K562 (cell line): ENCODE measurements around the gene CDCP2. TPM values are rescaled to one million over a fixed set of nuclear protein-coding genes. Genes with fewer than 3 reads are reported as not detected.

ENCODE experiments used
- ATAC-seq: fragments of 200-7000 bp; cut with Tn5 transposase; 3 replicates; pipeline ENCODE4 v1.9.1; 2020; ENCODE audit warnings: moderate library complexity
- BruUV-seq: library from RNA; stranded (reverse); fragments of 400-500 nt; replicated peaks from 2 replicates; lab custom pipeline; 2021; lab: Mats Ljungman, UMichigan
- CTCF ChIA-PET: fragments of 300-600 bp; formaldehyde crosslinking; extraction: SDS; loops from one replicate; lab custom pipeline; 2021; ENCODE audit warnings: low intra/inter-chr PET ratio; lab: Yijun Ruan, JAX
- POLR2A ChIA-PET: fragments of 300-600, 350-650 bp; sonication (Branson Sonifier 250); formaldehyde crosslinking; extraction: SDS; loops from one replicate; lab custom pipeline; 2021; ENCODE audit warnings: antibody characterized with exemption, inconsistent platforms; lab: Yijun Ruan, JAX
- DNase-seq, 4 experiments: peaks; one replicate each; pipeline versions ENCODE4 v3.0.0 to v3.0.0-alpha.2; 2011 to 2018; ENCODE audit warnings: low spot score in 3 of 4, mixed read lengths in 3 of 4; ENCODE audit errors: extremely low read depth in 1 of 4
- FAIRE-seq: peaks from 2 replicates; lab custom pipeline; 2011; peaks lifted over from hg19 to GRCh38; lab: Jason Lieb, UNC
- H2AFZ ChIP-seq: 2 replicates; pipeline ENCODE4 v1.6.0; 2011; ENCODE audit warnings: low read depth, low read length, control low read depth, inconsistent platforms
- H3K27ac ChIP-seq: fragments of 200-600 bp; 3 replicates; pipeline ENCODE4 v1.8.0; 2011; ENCODE audit warnings: low read depth, mild to moderate bottlenecking, control low read depth, inconsistent platforms, low read length, moderate library complexity, mixed read lengths; ENCODE audit errors: extremely low read depth
- H3K27me3 ChIP-seq, 2 experiments: fragments of 300-600 bp in 1 of 2; 2 replicates in 1 of 2; 3 replicates in 1 of 2; pipeline versions ENCODE4 v1.6.0 to v1.8.0; 2011; ENCODE audit warnings: inconsistent platforms in 2 of 2, low read length in 2 of 2, mild to moderate bottlenecking in 1 of 2, mixed read lengths in 1 of 2, moderate library complexity in 1 of 2; ENCODE audit not compliant: control insufficient read depth in 2 of 2, insufficient read depth in 2 of 2
- H3K36me3 ChIP-seq: fragments of 300-600 bp; 3 replicates; pipeline ENCODE4 v1.8.0; 2011; ENCODE audit warnings: mild to moderate bottlenecking, low read length, inconsistent platforms; ENCODE audit not compliant: control insufficient read depth, insufficient read depth
- H3K4me1 ChIP-seq, 2 experiments: fragments of 200-600 bp in 1 of 2; replicated peaks in 1 of 2; 2 replicates in 1 of 2; 3 replicates in 1 of 2; pipeline versions ENCODE4 v1.5.1 to v1.8.0; 2011; ENCODE audit warnings: inconsistent platforms in 2 of 2, low read length in 2 of 2, mild to moderate bottlenecking in 1 of 2, mixed read lengths in 1 of 2, moderate library complexity in 1 of 2; ENCODE audit not compliant: control insufficient read depth in 2 of 2, insufficient read depth in 2 of 2
- H3K4me2 ChIP-seq: 2 replicates; pipeline ENCODE4 v1.6.1; 2011; ENCODE audit warnings: low read length, control low read depth, inconsistent platforms, mixed read lengths; ENCODE audit not compliant: insufficient read depth
- H3K4me3 ChIP-seq: fragments of 200-600 bp; sonication (generic), shearing (Covaris generic); 2 replicates; pipeline ENCODE4 v1.5.1; 2016; ENCODE audit warnings: control low read depth, inconsistent platforms
- H3K79me2 ChIP-seq: fragments of 200-600 bp; 3 replicates; pipeline ENCODE4 v1.8.0; 2011; ENCODE audit warnings: low read length, inconsistent platforms; ENCODE audit not compliant: control insufficient read depth, insufficient read depth
- H3K9ac ChIP-seq, 2 experiments: 2 replicates each; pipeline versions ENCODE4 v1.6.0 to v1.6.1; 2011; ENCODE audit warnings: low read depth in 2 of 2, low read length in 2 of 2, control low read depth in 1 of 2, inconsistent platforms in 1 of 2, mild to moderate bottlenecking in 1 of 2, mixed read lengths in 1 of 2; ENCODE audit not compliant: insufficient read depth in 1 of 2
- H3K9me1 ChIP-seq: one replicate; pipeline ENCODE4 v1.6.0; 2011; ENCODE audit warnings: inconsistent platforms, mild to moderate bottlenecking, low read length, moderate library complexity; ENCODE audit not compliant: control insufficient read depth, insufficient read depth
- H3K9me3 ChIP-seq: replicated peaks from 2 replicates; pipeline ENCODE4 v1.5.1; 2011; ENCODE audit warnings: low read depth, low read length, inconsistent platforms; ENCODE audit not compliant: control insufficient read depth, insufficient read depth
- H4K20me1 ChIP-seq: replicated peaks from 2 replicates; pipeline ENCODE4 v1.6.1; 2011; ENCODE audit warnings: low read length, inconsistent platforms, mixed read lengths; ENCODE audit not compliant: control insufficient read depth, insufficient read depth
- ARID1B ChIP-seq: fragments of 450-650 bp; IDR thresholded peaks from 2 replicates; pipeline ENCODE4 v1.6.1; 2016; ENCODE audit warnings: antibody characterized with exemption, mild to moderate bottlenecking, inconsistent platforms
- CBFA2T2 ChIP-seq: fragments of 450-650 bp; conservative IDR thresholded peaks from 2 replicates; pipeline ENCODE4 v1.6.1; 2017; ENCODE audit warnings: mild to moderate bottlenecking
- CBFA2T3 ChIP-seq: fragments of 450-650 bp; IDR thresholded peaks from 2 replicates; pipeline ENCODE4 v1.6.1; 2017
- FOSL1 ChIP-seq: fragments of 200-800 bp; sonication (Bioruptor generic); conservative IDR thresholded peaks from 2 replicates; pipeline ENCODE4 v1.6.1; 2016; ENCODE audit warnings: missing genetic modification characterization, missing compliant biosample characterization
- JUND ChIP-seq, 2 experiments: IDR thresholded peaks; 2 replicates in 1 of 2; 3 replicates in 1 of 2; pipeline ENCODE4 v1.6.1; 2011; ENCODE audit warnings: borderline replicate concordance in 2 of 2, low read depth in 2 of 2, low read length in 2 of 2, improper control_type of control experiment in 1 of 2, missing biosample characterization in 1 of 2, missing genetic modification characterization in 1 of 2, missing genetic modification reagents in 1 of 2
- TCF3 ChIP-seq: sonication (generic); formaldehyde crosslinking; IDR thresholded peaks from 2 replicates; pipeline ENCODE4 v1.4.0; 2020; ENCODE audit warnings: mild to moderate bottlenecking, missing genetic modification reagents
- TGIF2 ChIP-seq: sonication (generic); formaldehyde crosslinking; IDR thresholded peaks from 2 replicates; pipeline ENCODE4 v1.8.1; 2022; ENCODE audit warnings: mild to moderate bottlenecking, missing genetic modification reagents, moderate library complexity
- ZNF263 ChIP-seq: sonication (generic); formaldehyde crosslinking; IDR thresholded peaks from 2 replicates; pipeline ENCODE4 v1.8.0; 2022; ENCODE audit warnings: mild to moderate bottlenecking, missing genetic modification reagents, borderline replicate concordance
- ZNF431 ChIP-seq: sonication (generic); formaldehyde crosslinking; IDR thresholded peaks from 2 replicates; pipeline ENCODE4 v1.8.0; 2022; ENCODE audit warnings: mild to moderate bottlenecking, missing genetic modification reagents
- ZNF584 ChIP-seq: fragments of 200-800 bp; sonication (Bioruptor generic); IDR thresholded peaks from 2 replicates; pipeline ENCODE4 v1.6.1; 2016; ENCODE audit warnings: low read depth, mild to moderate bottlenecking, missing genetic modification characterization, missing compliant biosample characterization
- ZZZ3 ChIP-seq: fragments of 450-650 bp; IDR thresholded peaks from 2 replicates; pipeline ENCODE4 v1.6.1; 2016; ENCODE audit warnings: antibody characterized with exemption, mild to moderate bottlenecking, moderate library complexity
- WGBS: fragments of 100-300 bp; shearing (Covaris generic); methylation state at CpG from one replicate; pipeline ENCODE4 v1.1.6; 2016; ENCODE audit warnings: low coverage, mixed read lengths; ENCODE audit not compliant: insufficient coverage; ENCODE audit errors: missing lambda C conversion rate; 5-methylcytosine and 5-hydroxymethylcytosine counted together
- in situ Hi-C: fragments of 300-500 bp; cut with MboI; formaldehyde crosslinking; loops from 4 replicates; pipeline ENCODE4 v1.15.0; 2018; ENCODE audit warnings: inconsistent platforms, mixed read lengths
- intact Hi-C: fragments of 100-400 bp; cut with micrococcal nuclease; formaldehyde crosslinking; loops from 2 replicates; pipeline ENCODE4 v1.14.2; 2022
- polyA plus RNA-seq, 8 experiments: library from polyadenylated mRNA; depleted of rRNA in 4 of 8; stranded (reverse) in 5 of 8; unstranded in 3 of 8; fragments of >200 nt; fragmentation: Nextera tagmentation in 2 of 8; fragmentation: Illumina TruSeq in 1 of 8; extraction: Ambion mirVana in 2 of 8; extraction: Trizol in 1 of 8; gene quantifications; 2 replicates each; pipeline versions ENCODE4 v1.2.1 to v1.2.3, GENCODE V29; 2011 to 2014; ENCODE audit warnings: inconsistent platforms in 1 of 8, missing spikeins in 1 of 8
- total RNA-seq, 7 experiments: library from RNA; depleted of rRNA in 6 of 7; stranded (reverse); fragments of >200 nt in 6 of 7; fragmentation: Illumina TruSeq in 2 of 7; extraction: Trizol in 2 of 7; gene quantifications; 2 replicates each; pipeline versions ENCODE4 v1.2.1 to v1.2.3, GENCODE V29; 2011 to 2021; ENCODE audit warnings: low replicate concordance in 1 of 7
- TF ChIP-seq, protein P1 (sequence below): fragments of 250-450 bp; sonication (Bioruptor Pico); IDR thresholded peaks from 2 replicates; pipeline ENCODE4 v1.5.0; 2021; ENCODE audit warnings: mild to moderate bottlenecking, moderate library complexity

The CDCP2 gene
- total and polyA plus RNA-seq, 9 of the 15 experiments (the other 6 are each of a cell fraction or from before 2014, with no cell fraction given): not detected

DNA sequence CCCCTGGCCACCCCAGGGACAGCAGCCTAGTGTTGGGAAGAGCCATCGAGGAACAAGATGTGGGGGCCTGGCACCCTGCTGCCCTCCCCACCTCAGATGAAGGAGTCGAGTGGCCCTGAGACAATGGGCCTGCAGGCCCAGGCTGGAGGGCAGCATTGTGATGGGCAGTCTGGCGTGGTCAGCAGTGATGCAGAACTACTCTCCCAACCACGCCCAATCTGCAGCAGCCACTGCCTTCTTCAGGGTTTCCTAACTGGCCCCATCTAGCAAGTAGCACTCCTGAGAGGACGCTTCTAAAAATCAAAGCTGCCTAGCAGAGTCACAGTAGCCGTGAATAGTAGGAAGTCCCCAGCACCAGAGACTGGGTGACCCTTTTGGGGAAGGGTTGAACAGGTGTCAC, 18.5 kb downstream of the CDCP2 start:
- 7% methylated on average over 6 of the region's 6 CpGs for WGBS
- ATAC-seq: no peak; the same call in 2 of the 3 replicates
- no peak overlapping the region for H3K4me2 ChIP-seq
- TF ChIP-seq ZZZ3 (no peak), TGIF2 (CRISPR knock-in tag) (0 out of 2 replicates have a peak, but pooled peaks have one; percentile 37)
- TF ChIP-seq, all 486 proteins: peak for 1
- H3K27me3 ChIP-seq: peaks cover 21 to 32% of the 10 kb centered on the region in 2 experiments; a peak in 4 of 5 replicates
- H3K9ac ChIP-seq: no peak overlapping the region
- no peak overlapping the region for H3K27ac ChIP-seq
- intact Hi-C loops (no loop called here), in situ Hi-C loops (no loop called here)
- no peaks in the 10 kb centered on the region for H3K9me3 ChIP-seq
- no TSS peak for BruUV-seq
- H4K20me1 ChIP-seq: peaks cover 5% of the 10 kb centered on the region; the same call in 1 of the 2 replicates
- FAIRE-seq: no peak
- ChIA-PET CTCF (no interaction called here), POLR2A (interaction anchor here (0.7 to 1.6 kb wide), 3 partner anchors 9 to 837 kb away, joined by 3 to 9 read pairs (median 3); no protein-coding TSS in a partner anchor)
- H3K4me1 ChIP-seq: peaks cover 6 to 12% of the 10 kb centered on the region in 2 experiments; a peak in 4 of 5 replicates
- H3K36me3 ChIP-seq: no peaks in the 10 kb centered on the region
- no peak overlapping the region for H3K4me3 ChIP-seq
- H2AFZ ChIP-seq: no peak overlapping the region
- DNase-seq: no peak
- H3K79me2 ChIP-seq: no peaks in the 10 kb centered on the region
- H3K9me1 ChIP-seq: no peaks in the 10 kb centered on the region

DNA sequence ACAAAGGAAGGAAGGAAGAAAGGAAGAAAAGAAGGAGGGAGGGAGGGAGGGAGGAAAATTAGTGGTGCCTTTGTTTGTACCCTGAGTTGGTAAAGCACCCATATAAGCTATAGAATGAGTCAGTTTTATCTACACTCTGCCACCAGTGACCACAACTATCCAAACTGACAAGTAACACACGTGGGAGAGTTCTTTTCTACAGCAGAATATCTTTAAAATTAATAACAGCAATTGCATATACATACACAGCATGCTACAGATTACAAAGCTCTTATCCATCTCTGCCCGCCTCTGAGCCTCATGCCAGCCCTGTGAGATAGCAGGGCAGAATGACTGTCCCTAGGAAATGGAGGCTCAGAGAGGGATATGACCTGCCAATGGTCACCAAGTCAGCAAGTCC, 20.3 kb downstream of the CDCP2 start:
- intact Hi-C loops: no loop called here
- Histone ChIP-seq H3K79me2 (no peaks in the 10 kb centered on the region), H2AFZ (no peak overlapping the region), H3K4me2 (no peak overlapping the region), H3K9ac (no peak overlapping the region), H3K9me3 (no peaks in the 10 kb centered on the region), H3K27me3 (peaks cover 21 to 45% of the 10 kb centered on the region in 2 experiments; a peak in 4 of 5 replicates), H3K4me1 (peaks cover 6 to 8% of the 10 kb centered on the region in 2 experiments; a peak in 4 of 5 replicates), H3K9me1 (no peaks in the 10 kb centered on the region), H3K4me3 (no peak overlapping the region), H3K36me3 (no peaks in the 10 kb centered on the region), H3K27ac (no peak overlapping the region), H4K20me1 (peaks cover 11% of the 10 kb centered on the region; the same call in 1 of the 2 replicates)
- DNase-seq (no peak), ATAC-seq (no peak), FAIRE-seq (no peak)
- no TSS peak for BruUV-seq
- ChIA-PET POLR2A (interaction anchor here (0.6 to 0.9 kb wide), 2 partner anchors 15 to 530 kb away, joined by 3 read pairs; no protein-coding TSS in a partner anchor), CTCF (no interaction called here)
- WGBS: 3% methylated on average over 2 of the region's 2 CpGs
- in situ Hi-C loops: no loop called here
- peak; percentile 37 for TF ChIP-seq CBFA2T2
- TF ChIP-seq TCF3 (CRISPR knock-in tag): peak; percentile 60
- no peak for TF ChIP-seq ZNF431 (CRISPR knock-in tag)
- peak; percentile 63 for TF ChIP-seq CBFA2T3
- TF ChIP-seq ZNF584 (CRISPR knock-in tag): no peak
- TF ChIP-seq, protein P1, sequence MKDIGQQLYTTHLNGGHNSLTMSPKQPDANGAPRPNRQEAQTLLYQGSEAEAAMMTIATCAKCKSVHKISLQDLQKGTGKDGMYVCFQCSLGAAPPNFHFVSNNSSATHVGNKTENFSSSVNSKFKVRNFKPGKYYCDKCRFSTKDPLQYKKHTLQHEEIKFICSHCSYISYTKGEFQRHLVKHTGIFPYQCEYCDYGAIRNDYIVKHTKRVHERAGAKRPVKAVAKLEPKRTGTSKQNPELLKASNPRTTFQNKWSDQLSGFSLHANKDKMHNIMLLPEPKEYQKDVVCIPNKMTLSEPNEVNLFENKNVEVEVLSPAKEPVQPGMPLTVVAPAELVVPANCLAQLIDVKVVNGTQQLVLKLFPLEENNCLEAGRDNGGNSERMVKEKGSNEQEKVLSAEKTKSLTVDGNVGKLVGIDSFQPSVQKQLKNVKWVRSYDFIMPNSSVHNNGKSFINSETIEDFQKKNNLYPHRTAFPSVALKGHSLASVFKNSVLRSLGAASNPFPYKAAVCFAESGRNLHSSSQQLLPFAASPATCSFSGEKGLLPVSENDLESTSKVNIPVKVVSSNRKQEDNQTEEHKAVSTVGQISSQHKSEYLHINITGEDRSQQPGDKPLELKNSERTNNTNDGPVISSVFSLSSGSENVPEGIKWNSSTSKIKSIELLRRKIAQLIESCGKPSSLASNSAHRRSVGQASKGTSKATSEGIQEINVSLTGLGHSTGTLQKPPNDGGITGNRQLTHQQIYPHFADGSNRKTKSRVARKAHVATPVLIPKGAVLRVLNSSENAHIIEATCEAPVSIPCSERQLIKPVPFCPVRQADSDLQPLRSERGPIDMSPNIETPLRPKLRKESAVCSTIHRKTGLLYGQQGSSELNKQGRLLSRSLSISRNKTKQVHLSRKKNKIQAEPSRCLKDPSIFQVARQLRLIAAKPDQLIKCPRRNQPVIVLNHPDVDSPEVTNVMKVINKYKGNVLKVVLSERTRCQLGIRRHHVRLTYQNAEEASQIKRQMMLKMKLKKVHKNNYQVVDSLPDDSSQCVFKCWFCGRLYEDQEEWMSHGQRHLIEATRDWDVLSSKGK: no peak
- TF ChIP-seq ARID1B: peak; percentile 19; the same call in 1 of the 2 replicates
- peak; percentile 5; the same call in 1 of the 2 replicates for TF ChIP-seq JUND (IDR thresholded peaks at IDR 0.05; ENCODE audit: borderline replicate concordance, low read depth, low read length)
- TF ChIP-seq JUND (tag; IDR thresholded peaks at IDR 0.05; ENCODE audit: borderline replicate concordance, low read depth, low read length): no peak
- 0 out of 2 replicates have a peak, but pooled peaks have one; percentile 30 for TF ChIP-seq ZNF263 (CRISPR knock-in tag)
- peak; percentile 68 for TF ChIP-seq FOSL1 (tag)
